Neural progenitor cell (in vitro differentiated cells): ENCODE data around the gene PLXNA4. TPM values are rescaled to one million over a fixed set of nuclear protein-coding genes. Genes with fewer than 3 reads are reported as not detected.
A peak's percentile ranks its signal among the peaks of the same experiment; 100 is the strongest.

Experiments used
- DNase-seq: peaks from one replicate; pipeline ENCODE4 v3.0.0-alpha.2; 2016; ENCODE audit warnings: low spot score
- H2AFZ ChIP-seq: fragments of 200-600 bp; sonication (generic); replicated peaks from 2 replicates; pipeline ENCODE4 v1.6.1; 2016; ENCODE audit warnings: antibody characterized with exemption
- H3F3A ChIP-seq: fragments of 200-600 bp; sonication (generic); 2 replicates; pipeline ENCODE4 v1.6.1; 2016; ENCODE audit warnings: antibody characterized with exemption, low read depth
- H3K27ac ChIP-seq: fragments of 200-600 bp; sonication (generic); 2 replicates; pipeline ENCODE4 v1.5.1; 2016; ENCODE audit warnings: mild to moderate bottlenecking
- H3K27me3 ChIP-seq: fragments of 200-600 bp; sonication (generic); 2 replicates; pipeline ENCODE4 v1.6.1; 2016; ENCODE audit warnings: mild to moderate bottlenecking, moderate library complexity
- H3K36me3 ChIP-seq: fragments of 200-600 bp; sonication (generic); 2 replicates; pipeline ENCODE4 v1.5.1; 2016
- H3K4me1 ChIP-seq: fragments of 200-600 bp; sonication (generic); 2 replicates; pipeline ENCODE4 v1.6.1; 2016; ENCODE audit warnings: mixed run types
- H3K4me2 ChIP-seq: fragments of 200-600 bp; sonication (generic); 2 replicates; pipeline ENCODE4 v1.6.1; 2016
- H3K4me3 ChIP-seq: fragments of 200-600 bp; sonication (generic); 2 replicates; pipeline ENCODE4 v1.5.1; 2016
- H3K79me2 ChIP-seq: fragments of 200-600 bp; sonication (generic); 2 replicates; pipeline ENCODE4 v1.6.1; 2016; ENCODE audit warnings: low read depth
- H3K9ac ChIP-seq: fragments of 200-600 bp; sonication (generic); 2 replicates; pipeline ENCODE4 v1.6.1; 2016
- H3K9me3 ChIP-seq: fragments of 200-600 bp; sonication (generic); 2 replicates; pipeline ENCODE4 v1.5.1; 2016; ENCODE audit warnings: low read depth
- H4K20me1 ChIP-seq: fragments of 200-600 bp; sonication (generic); 2 replicates; pipeline ENCODE4 v1.6.1; 2016; ENCODE audit warnings: low read depth
- H3K27ac Mint-ChIP-seq: 3 replicates; pipeline ENCODE4 v1.8.0; 2021; ENCODE audit warnings: mixed read lengths
- H3K27me3 Mint-ChIP-seq: 2 replicates; pipeline ENCODE4 v1.8.0; 2022; ENCODE audit warnings: low read depth, mild to moderate bottlenecking, inconsistent platforms, moderate library complexity, mixed read lengths; ENCODE audit not compliant: insufficient read depth
- H3K36me3 Mint-ChIP-seq: 3 replicates; pipeline ENCODE4 v1.8.0; 2021; ENCODE audit warnings: mixed read lengths
- H3K4me1 Mint-ChIP-seq: 3 replicates; pipeline ENCODE4 v1.8.0; 2021; ENCODE audit warnings: mixed read lengths
- H3K4me3 Mint-ChIP-seq: 3 replicates; pipeline ENCODE4 v1.8.0; 2021; ENCODE audit warnings: mild to moderate bottlenecking, moderate library complexity, mixed read lengths
- H3K9me3 Mint-ChIP-seq: 3 replicates; pipeline ENCODE4 v1.8.0; 2020; ENCODE audit warnings: mixed read lengths
- CTCF ChIP-seq: fragments of 200-600 bp; sonication (generic); IDR thresholded peaks from 2 replicates; pipeline ENCODE4 v1.5.1; 2017; ENCODE audit warnings: antibody characterized with exemption, mild to moderate bottlenecking
- EZH2 ChIP-seq: fragments of 200-600 bp; sonication (generic); IDR thresholded peaks from 2 replicates; pipeline ENCODE4 v1.6.1; 2017; ENCODE audit warnings: antibody characterized with exemption, mild to moderate bottlenecking, moderate library complexity
- EZH2phosphoT487 ChIP-seq: fragments of 200-600 bp; sonication (generic); IDR thresholded peaks from 2 replicates; pipeline ENCODE4 v1.6.1; 2017; ENCODE audit warnings: antibody characterized with exemption
- total RNA-seq: library from RNA; depleted of rRNA; stranded (reverse); fragments of >200 nt; gene quantifications from 2 replicates; pipeline ENCODE4 v1.2.3, GENCODE V29; 2015; ENCODE audit warnings: low replicate concordance

The PLXNA4 gene
- total RNA-seq, 1 donor from 2014 or later, result 0.49 TPM

GRCh38 chr7:132557489-132558044 lies 18.7 kb downstream of the PLXNA4 start:
- Mint-ChIP-seq H3K27me3 (peaks cover 18% of the 10 kb centered on the region), H3K27ac (no peak overlapping the region)
- no peak for DNase-seq

GRCh38 chr7:132554446-132554845 lies 21.8 kb downstream of the PLXNA4 start:
- no peaks in the 10 kb centered on the region for H3F3A ChIP-seq
- H3K27me3 Mint-ChIP-seq, result peaks cover 18% of the 10 kb centered on the region

More at GRCh38 chr7:132557489-132558044, 18.7 kb downstream of the PLXNA4 start:
- Histone ChIP-seq H3K4me2 (no peak overlapping the region), H4K20me1 (no peaks in the 10 kb centered on the region), H3K79me2 (no peaks in the 10 kb centered on the region), H3K27me3 (peaks cover 50% of the 10 kb centered on the region), H3K9ac (no peak overlapping the region), H3K27ac (no peak overlapping the region), H3K4me1 (no peaks in the 10 kb centered on the region), H3F3A (no peaks in the 10 kb centered on the region), H3K4me3 (no peak overlapping the region), H2AFZ (no peak overlapping the region), H3K9me3 (no peaks in the 10 kb centered on the region), H3K36me3 (no peaks in the 10 kb centered on the region)
- Mint-ChIP-seq H3K36me3 (no peaks in the 10 kb centered on the region), H3K4me1 (no peaks in the 10 kb centered on the region), H3K9me3 (no peaks in the 10 kb centered on the region), H3K4me3 (no peak overlapping the region)
- TF ChIP-seq EZH2, result no peak
- no peak for TF ChIP-seq EZH2phosphoT487
- peak; percentile 26 for TF ChIP-seq CTCF

GRCh38 chr7:132553031-132553430 lies 23.2 kb downstream of the PLXNA4 start:
- H3K4me3 ChIP-seq, result no peak overlapping the region
- peaks cover 9% of the 10 kb centered on the region for H3K4me1 Mint-ChIP-seq
- H4K20me1 ChIP-seq, result no peaks in the 10 kb centered on the region
- H3K27ac ChIP-seq, result no peak overlapping the region
- peaks cover 15% of the 10 kb centered on the region for H3K27me3 Mint-ChIP-seq
- no peaks in the 10 kb centered on the region for H3K36me3 Mint-ChIP-seq
- no peak overlapping the region for H3K4me2 ChIP-seq
- H3K27me3 ChIP-seq, result peaks cover 7% of the 10 kb centered on the region
- no peak overlapping the region for H3K9ac ChIP-seq
- peaks cover 22% of the 10 kb centered on the region for H3K9me3 Mint-ChIP-seq
- peaks cover 10% of the 10 kb centered on the region for H3F3A ChIP-seq
- H3K79me2 ChIP-seq, result no peaks in the 10 kb centered on the region
- no peak overlapping the region for H2AFZ ChIP-seq
- H3K27ac Mint-ChIP-seq, result no peak overlapping the region
- H3K36me3 ChIP-seq, result no peaks in the 10 kb centered on the region
- peaks cover 14% of the 10 kb centered on the region for H3K4me1 ChIP-seq
- H3K9me3 ChIP-seq, result no peaks in the 10 kb centered on the region
- TF ChIP-seq EZH2 (no peak), EZH2phosphoT487 (no peak), CTCF (no peak)
- H3K4me3 Mint-ChIP-seq, result no peak overlapping the region
- no peak for DNase-seq

More at GRCh38 chr7:132554446-132554845, 21.8 kb downstream of the PLXNA4 start:
- Histone ChIP-seq H2AFZ (no peak overlapping the region), H3K4me2 (no peak overlapping the region), H3K4me1 (peaks cover 10% of the 10 kb centered on the region), H3K79me2 (no peaks in the 10 kb centered on the region), H3K27ac (no peak overlapping the region), H3K4me3 (no peak overlapping the region), H4K20me1 (no peaks in the 10 kb centered on the region), H3K27me3 (peaks cover 18% of the 10 kb centered on the region), H3K9ac (no peak overlapping the region), H3K9me3 (no peaks in the 10 kb centered on the region), H3K36me3 (no peaks in the 10 kb centered on the region)
- H3K9me3 Mint-ChIP-seq, result peaks cover 22% of the 10 kb centered on the region
- H3K4me3 Mint-ChIP-seq, result no peak overlapping the region
- peaks cover 9% of the 10 kb centered on the region for H3K4me1 Mint-ChIP-seq
- no peak for DNase-seq
- TF ChIP-seq EZH2 (no peak), EZH2phosphoT487 (no peak), CTCF (no peak)
- no peak overlapping the region for H3K27ac Mint-ChIP-seq
- H3K36me3 Mint-ChIP-seq, result no peaks in the 10 kb centered on the region
